Myocyte (in vitro differentiated cells): Measurements from ENCODE around the gene CFAP90. TPM values are rescaled to one million over a fixed set of nuclear protein-coding genes. Genes with fewer than 3 reads are reported as not detected.

Source experiments
- DNase-seq: peaks from one replicate; pipeline ENCODE4 v3.0.0-alpha.2; 2012; ENCODE audit warnings: low read depth
- total RNA-seq: library from RNA; depleted of rRNA; stranded (reverse); fragments of >200 nt; gene quantifications from 2 replicates; pipeline ENCODE4 v1.2.3, GENCODE V29; 2014

The CFAP90 gene
- total RNA-seq, 1 donor from 2014 or later: not detected

DNA sequence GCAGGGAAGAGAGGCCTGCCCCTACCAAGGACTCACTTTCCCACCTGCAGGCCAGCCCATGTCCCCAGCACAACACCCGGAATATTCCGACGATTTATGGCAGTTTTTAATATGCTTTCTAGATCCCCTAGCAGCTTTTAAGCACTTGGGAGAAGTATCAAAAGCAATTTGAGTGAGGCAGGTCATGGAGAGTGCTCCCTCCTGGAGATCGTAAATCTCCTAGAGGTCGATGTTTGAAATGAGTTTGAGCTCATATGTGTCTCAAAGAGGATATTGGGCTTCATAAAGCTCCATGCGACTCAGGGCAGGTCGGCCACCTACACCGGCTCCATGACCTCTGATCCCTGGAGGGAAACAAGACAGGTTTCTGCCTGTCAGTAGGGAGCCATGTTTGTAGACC is 27.3 kb downstream of the CFAP90 start:
- no peak for DNase-seq

GRCh38 chr5:7822449-7822848 is 28.5 kb downstream of the CFAP90 start:
- DNase-seq: no peak

DNA sequence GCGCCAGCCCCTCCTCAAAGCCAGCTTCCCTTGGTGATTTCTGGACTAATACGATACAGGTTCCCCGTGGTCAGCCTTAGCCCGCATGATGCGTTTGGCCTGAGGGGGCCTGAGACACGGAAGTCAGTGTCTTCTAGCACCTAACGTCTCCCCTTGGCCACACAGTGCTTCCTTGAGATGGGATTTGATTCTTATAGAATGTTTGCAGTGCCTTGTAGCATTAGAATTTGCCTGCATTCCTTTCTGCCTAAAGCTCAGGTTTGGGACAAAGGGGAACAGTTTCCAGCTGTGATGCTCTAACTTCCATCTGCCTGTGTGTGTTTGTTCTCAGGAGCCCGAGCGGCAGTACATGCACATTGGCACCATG is 34.4 kb downstream of the CFAP90 start:
- DNase-seq: no peak

DNA sequence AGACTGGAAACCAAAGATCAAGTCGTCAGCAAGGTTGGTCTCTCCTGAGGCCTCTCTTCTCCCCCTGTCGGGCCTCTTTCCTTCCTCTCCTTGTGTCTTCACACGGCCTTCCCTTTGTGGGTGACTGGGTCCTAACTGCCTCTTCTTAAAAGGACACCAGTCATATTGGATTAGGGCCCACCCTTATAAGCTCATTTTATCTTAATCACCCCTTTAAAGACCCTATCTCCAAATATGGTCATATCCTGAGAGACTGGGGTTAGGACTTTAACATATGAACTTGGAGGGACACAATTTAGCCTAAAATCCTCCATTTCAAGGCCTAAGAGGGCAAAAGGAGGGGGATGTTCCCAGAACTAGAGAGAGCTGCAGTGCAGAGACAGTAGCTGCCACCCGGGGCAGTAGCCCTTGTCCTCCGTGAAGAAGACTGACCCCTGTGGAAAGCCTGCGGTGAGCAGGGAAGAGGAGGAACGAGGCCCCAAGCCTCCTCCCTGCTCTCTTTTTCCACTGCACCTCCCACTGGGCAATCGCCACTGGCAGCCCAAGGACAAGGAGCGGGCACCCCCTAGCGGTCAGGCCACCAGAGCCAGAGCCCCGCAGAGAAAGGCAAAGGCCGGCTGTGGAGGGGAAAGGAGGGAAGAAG is 34.9 kb downstream of the CFAP90 start:
- DNase-seq: peak; percentile 77

DNA sequence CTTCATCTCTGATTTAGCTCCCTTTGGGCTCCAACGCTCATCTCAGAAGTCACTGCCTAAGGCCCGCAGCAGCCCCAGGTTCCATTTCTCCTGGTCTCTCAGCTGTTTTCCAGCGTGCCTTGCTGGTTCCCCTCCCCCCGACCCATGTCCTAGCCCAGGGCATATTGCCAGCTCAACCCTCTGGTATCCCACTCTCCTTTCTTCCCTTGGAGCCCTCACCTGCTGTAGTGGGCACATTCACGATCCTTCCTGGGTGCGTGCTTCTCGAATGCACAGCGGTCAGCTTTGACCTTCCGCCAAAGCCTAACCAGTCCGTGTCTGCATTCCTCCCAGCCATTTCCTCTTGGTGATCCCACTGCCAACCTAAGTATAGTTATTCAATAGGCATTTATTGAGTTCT is 36.1 kb downstream of the CFAP90 start:
- no peak for DNase-seq

GRCh38 chr5:7813576-7813975 is 37.4 kb downstream of the CFAP90 start:
- DNase-seq: no peak

GRCh38 chr5:7813007-7813406 is 37.9 kb downstream of the CFAP90 start:
- no peak for DNase-seq

GRCh38 chr5:7811715-7812114 is 39.2 kb downstream of the CFAP90 start:
- no peak for DNase-seq

DNA sequence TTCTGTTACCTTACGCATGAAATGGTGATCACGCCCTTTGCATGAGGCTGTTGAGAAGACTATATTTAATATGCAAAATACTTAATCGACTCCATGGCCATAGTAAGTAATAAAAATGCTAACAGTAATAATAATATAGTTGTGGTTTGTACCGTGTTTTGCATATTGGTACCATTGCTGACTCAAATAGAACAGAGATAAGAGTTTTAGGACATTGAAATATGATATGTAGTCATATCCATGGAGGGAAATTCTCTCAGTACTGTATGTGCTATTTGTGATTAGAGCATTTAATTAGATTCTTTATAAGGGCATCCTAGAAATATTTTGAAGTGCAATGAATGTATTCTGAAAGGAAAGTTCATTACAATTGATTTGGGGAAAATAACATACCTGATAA is 41.9 kb downstream of the CFAP90 start:
- DNase-seq: no peak

DNA sequence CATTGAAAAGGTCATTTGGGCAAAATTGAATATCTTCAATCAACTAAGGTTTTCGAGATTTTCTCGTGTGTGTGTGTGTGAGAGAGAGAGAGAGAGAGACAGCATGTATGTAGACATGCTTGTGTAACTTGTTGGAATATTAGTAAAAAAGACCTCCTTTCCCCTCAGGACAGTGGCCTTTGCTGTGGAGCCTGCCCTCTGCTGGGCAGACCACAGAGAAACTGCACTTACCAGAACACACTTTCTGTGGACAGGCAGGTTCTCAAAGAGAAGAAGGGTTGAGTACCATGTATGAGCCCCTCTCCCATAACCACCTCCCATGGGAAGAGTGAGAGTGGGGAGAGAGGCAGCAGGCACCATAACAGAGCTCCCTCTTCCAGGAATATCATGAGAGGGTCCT is 45.6 kb downstream of the CFAP90 start:
- DNase-seq: no peak

GRCh38 chr5:7803937-7804336 is 47.0 kb downstream of the CFAP90 start:
- no peak for DNase-seq

DNA sequence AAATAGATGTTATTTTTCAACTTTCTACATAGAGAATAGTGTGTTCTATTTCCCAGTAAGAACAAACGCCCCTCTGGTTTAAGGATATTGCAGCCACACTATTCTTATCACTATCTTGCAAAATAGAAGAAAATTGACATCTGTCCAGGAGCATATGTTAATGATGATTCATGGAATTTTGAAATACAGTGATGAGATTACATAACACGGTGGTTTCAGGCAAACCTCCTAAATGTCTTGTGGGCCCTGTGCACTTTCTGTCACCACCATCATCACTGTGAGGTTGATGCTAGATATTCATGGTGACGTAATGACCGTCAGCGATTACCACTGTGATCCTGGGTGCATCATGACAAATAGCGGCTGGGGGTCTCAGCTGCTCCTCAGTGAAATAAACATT is 48.1 kb downstream of the CFAP90 start:
- DNase-seq: peak; percentile 8

- DNase-seq: no peak
Observed at GRCh38 chr5:7801891-7802614, 48.9 kb downstream of the CFAP90 start.

GRCh38 chr5:7795306-7795705 is 55.6 kb downstream of the CFAP90 start:
- no peak for DNase-seq

GRCh38 chr5:7794823-7795222 is 56.1 kb downstream of the CFAP90 start:
- DNase-seq: no peak

- DNase-seq: no peak
Observed at GRCh38 chr5:7794311-7794710, 56.6 kb downstream of the CFAP90 start.

DNA sequence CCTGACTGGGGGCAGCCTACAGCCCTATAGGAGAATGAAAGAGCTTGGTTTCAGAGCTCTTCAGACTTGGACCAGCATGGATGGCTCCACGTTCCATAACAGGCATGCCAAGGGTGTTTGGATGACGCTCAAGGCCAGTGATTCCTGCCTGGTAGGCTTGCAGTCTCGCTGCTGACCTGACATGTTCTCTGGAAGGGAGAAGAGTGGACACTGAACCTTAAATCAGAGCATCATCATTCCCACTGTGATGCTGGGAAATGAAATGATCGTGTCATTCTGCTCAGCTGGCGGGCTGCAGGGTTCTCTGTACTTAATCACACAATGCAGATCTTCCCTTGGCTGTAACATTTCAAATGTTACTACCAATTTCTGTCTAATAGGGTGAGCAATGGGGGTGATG is 57.0 kb downstream of the CFAP90 start:
- no peak for DNase-seq

- DNase-seq: no peak
Observed at GRCh38 chr5:7789567-7789966, 61.4 kb downstream of the CFAP90 start.

- no peak for DNase-seq
Observed at GRCh38 chr5:7787770-7788169, 63.2 kb downstream of the CFAP90 start.

DNA sequence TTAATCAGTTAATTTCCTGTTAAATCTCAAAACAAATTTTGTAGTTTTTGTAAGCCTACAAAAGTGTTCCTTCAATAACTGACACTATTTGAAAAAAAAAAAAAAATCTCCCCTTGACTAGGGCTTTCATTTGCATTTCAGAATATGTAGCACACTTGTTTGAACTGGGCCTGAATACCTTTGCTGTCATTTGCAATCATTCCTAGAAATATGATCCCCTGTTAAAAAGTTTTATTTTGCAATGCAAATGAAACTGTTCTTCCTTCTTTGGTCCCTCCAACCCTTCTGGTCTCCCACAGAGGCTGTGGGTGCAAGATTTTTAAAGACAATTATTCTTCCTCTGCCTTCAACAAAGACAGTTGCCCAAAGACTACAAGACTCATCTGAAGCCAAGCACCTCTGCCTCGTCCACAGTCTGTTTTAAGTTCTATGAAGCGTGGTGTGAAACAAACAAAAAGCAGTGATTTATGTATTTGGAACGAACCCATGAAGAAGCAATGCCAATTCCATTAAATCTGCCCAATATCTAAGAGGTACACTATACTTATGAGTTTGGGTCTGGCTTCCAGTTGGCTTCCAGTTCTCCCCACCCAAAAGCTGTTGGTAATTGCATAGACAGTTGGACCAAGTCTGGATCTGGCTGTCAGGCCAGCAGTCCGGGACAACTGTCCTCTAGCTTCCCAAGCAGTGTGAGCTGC is 66.1 kb downstream of the CFAP90 start:
- no peak for DNase-seq

GRCh38 chr5:7781899-7782298 is 69.0 kb downstream of the CFAP90 start:
- no peak for DNase-seq
